ENCODE data around the gene RAB11FIP4. TPM values are rescaled to one million over a fixed set of nuclear protein-coding genes. Genes with fewer than 3 reads are reported as not detected.

RAB11FIP4 gene
- total and polyA plus RNA-seq, 3 donors from 2014 or later, result 44.3 to 104 (median 90.2) TPM

DNA sequence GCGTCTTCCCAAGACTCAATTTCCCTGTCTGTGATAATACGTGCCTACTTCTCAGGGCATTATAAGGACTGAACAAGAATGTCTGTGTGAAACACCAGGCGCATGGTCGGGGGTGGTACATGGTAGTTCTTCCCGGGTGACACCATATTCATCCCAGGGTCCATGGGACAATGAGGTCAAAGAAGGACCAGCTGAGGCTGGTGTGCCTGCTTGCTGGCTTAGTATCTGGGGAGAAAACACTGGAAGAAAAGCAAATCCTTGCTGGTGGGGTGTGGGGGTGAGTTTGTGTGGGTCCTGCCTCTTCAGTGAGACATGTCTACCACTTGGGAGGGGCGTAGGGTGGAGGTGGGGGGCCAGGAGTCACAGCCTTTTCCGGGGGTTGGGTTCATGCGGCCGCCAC, 174.2 kb downstream of the RAB11FIP4 start:
- H3K36me3 ChIP-seq (ENCODE audit: low read depth, missing control alignments), result no peaks in the 10 kb centered on the region
- H3K4me3 ChIP-seq, result no peak overlapping the region
- H3K9me3 ChIP-seq, result no peaks in the 10 kb centered on the region
- no peaks in the 10 kb centered on the region for H3K4me1 ChIP-seq
- no peak for DNase-seq
- H3K27ac ChIP-seq, result no peak overlapping the region
- H3K27me3 ChIP-seq, result no peaks in the 10 kb centered on the region
- intact Hi-C loops (cut with DNase I; ENCODE audit: low total_unique reads), result no loop called here
- WGBS, 2 donors, result 91 to 93% methylated on average over 9 of the region's 9 CpGs
- TF ChIP-seq, protein P1, sequence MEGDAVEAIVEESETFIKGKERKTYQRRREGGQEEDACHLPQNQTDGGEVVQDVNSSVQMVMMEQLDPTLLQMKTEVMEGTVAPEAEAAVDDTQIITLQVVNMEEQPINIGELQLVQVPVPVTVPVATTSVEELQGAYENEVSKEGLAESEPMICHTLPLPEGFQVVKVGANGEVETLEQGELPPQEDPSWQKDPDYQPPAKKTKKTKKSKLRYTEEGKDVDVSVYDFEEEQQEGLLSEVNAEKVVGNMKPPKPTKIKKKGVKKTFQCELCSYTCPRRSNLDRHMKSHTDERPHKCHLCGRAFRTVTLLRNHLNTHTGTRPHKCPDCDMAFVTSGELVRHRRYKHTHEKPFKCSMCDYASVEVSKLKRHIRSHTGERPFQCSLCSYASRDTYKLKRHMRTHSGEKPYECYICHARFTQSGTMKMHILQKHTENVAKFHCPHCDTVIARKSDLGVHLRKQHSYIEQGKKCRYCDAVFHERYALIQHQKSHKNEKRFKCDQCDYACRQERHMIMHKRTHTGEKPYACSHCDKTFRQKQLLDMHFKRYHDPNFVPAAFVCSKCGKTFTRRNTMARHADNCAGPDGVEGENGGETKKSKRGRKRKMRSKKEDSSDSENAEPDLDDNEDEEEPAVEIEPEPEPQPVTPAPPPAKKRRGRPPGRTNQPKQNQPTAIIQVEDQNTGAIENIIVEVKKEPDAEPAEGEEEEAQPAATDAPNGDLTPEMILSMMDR (IDR thresholded peaks at IDR 0.05), result no peak
- no peak for TF ChIP-seq POLR2A (IDR thresholded peaks at IDR 0.05)

DNA sequence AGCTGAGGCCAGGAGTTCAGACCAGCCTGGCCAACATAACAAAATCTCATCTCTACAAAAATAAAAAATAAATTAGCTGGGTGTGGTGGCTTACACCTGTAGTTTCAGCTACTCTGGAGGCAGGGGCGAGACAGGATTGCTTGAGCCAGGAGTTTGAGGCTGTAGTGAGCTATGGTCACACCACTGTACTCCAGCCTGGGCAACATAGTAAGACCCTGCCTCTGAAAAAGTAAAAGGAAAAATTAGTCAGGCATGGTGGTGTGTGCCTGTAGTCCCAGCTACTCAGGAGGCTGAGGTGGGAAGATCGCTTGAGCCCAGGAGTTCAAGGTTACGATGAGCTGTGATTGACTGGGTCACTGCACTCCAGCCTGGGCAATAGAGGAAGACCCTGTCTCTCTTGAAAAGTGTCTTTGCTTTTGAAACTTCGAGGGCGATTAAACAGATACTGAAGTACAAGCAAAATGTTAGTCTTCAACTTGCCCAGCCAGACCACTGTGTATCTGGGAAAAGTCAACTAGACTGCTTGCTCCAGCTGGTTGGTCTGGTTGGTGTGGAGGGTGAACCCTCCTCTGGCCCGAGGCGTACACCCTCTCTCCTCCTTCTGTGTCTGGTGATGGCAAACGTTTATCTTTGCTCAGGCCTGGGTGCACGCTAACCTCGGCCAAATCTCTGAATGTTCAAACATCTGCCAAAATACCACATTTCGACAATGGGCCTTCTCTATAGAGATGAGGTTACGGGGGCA, 174.9 kb downstream of the RAB11FIP4 start:
- TF ChIP-seq, protein P1 (IDR thresholded peaks at IDR 0.05), result no peak
- no peak for TF ChIP-seq POLR2A (IDR thresholded peaks at IDR 0.05)
- no peaks in the 10 kb centered on the region for H3K27me3 ChIP-seq
- H3K27ac ChIP-seq, result no peak overlapping the region
- intact Hi-C loops (cut with DNase I; ENCODE audit: low total_unique reads), result no loop called here
- 92 to 94% methylated on average over 12 of the region's 12 CpGs for WGBS, 2 donors
- no peaks in the 10 kb centered on the region for H3K9me3 ChIP-seq
- no peak for DNase-seq
- H3K4me1 ChIP-seq, result peaks cover 3% of the 10 kb centered on the region
- no peak overlapping the region for H3K4me3 ChIP-seq
- H3K36me3 ChIP-seq (ENCODE audit: low read depth, missing control alignments), result no peaks in the 10 kb centered on the region

DNA sequence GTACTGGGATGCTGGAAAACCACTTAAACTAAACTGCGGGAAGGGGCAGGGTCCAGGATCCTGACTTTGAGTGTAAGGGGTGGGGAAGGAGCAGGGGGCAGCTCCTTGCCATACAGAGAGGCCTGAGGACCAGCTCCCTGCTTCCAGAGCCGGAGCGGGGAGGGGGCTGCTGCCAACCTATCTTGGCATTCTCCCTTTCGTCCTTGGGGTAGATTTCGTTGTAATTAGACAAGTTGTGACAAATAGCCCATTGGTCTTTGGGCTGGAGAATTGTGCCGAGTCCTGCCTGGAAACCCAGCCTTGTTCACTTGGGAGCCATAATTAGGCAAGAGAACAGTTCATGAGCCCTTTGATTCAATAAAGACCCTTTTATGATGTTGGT, 175.5 kb downstream of the RAB11FIP4 start:
- DNase-seq, result no peak
- Histone ChIP-seq H3K36me3 (ENCODE audit: low read depth, missing control alignments) (no peaks in the 10 kb centered on the region), H3K4me1 (peaks cover 3% of the 10 kb centered on the region), H3K27me3 (no peaks in the 10 kb centered on the region), H3K9me3 (no peaks in the 10 kb centered on the region), H3K27ac (no peak overlapping the region), H3K4me3 (no peak overlapping the region)
- intact Hi-C loops (cut with DNase I; ENCODE audit: low total_unique reads), result no loop called here
- WGBS, 2 donors, result 95 to 96% methylated on average over 5 to 6 of the region's 6 CpGs
- TF ChIP-seq, protein P1 (IDR thresholded peaks at IDR 0.05), result no peak
- no peak for TF ChIP-seq POLR2A (IDR thresholded peaks at IDR 0.05)

DNA sequence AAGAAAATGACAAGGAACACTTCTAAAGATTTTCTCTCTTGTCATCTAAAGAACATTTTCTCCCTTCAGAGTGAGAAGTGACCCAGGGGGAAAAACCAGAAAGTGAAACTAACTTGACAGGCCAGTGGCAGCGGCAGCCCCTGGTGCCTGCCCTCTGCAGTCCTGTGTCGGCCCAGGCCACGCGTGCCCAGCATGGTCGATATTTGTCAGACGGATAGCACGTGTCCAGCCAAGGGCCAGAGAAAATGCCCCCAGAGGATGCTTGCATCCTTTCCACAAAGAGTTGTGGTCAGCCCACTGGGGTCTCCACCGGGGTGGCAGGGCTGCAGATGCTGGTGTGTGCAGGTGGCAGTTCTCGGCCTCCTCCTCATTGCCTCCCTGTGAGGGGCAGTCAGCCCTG, 176.6 kb downstream of the RAB11FIP4 start:
- DNase-seq, result no peak
- Histone ChIP-seq H3K4me3 (no peak overlapping the region), H3K4me1 (peaks cover 3% of the 10 kb centered on the region), H3K36me3 (ENCODE audit: low read depth, missing control alignments) (no peaks in the 10 kb centered on the region), H3K27ac (no peak overlapping the region), H3K9me3 (no peaks in the 10 kb centered on the region), H3K27me3 (no peaks in the 10 kb centered on the region)
- TF ChIP-seq POLR2A (IDR thresholded peaks at IDR 0.05), result no peak
- TF ChIP-seq, protein P1 (IDR thresholded peaks at IDR 0.05), result no peak
- WGBS, 2 donors, result 86 to 90% methylated on average over 8 to 9 of the region's 9 CpGs
- intact Hi-C loops (cut with DNase I; ENCODE audit: low total_unique reads), result no loop called here

DNA sequence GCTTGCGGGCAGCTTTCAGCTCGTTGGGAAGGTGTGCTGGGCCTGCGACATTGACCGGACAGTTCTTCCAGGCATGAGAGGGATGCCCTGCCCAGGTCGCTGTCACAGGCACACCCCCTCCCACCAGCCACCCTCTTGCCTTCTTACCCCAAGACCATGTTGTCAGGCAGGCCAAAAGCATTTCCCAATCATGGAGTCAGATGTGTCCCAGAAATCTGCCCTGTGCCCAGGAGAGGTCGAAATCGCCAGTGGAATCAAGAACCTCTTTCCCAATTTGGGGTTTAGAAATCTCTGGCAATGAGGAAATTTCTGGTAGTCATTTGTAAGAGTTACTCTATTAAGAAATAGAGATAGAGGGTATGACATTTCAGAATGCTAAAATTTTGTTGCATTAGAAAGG, 177.1 kb downstream of the RAB11FIP4 start:
- no peaks in the 10 kb centered on the region for H3K36me3 ChIP-seq (ENCODE audit: low read depth, missing control alignments)
- no peak overlapping the region for H3K4me3 ChIP-seq
- no peak overlapping the region for H3K27ac ChIP-seq
- intact Hi-C loops (cut with DNase I; ENCODE audit: low total_unique reads), result no loop called here
- no peaks in the 10 kb centered on the region for H3K27me3 ChIP-seq
- WGBS, 2 donors, result 89 to 97% methylated on average over 5 to 7 of the region's 7 CpGs
- no peaks in the 10 kb centered on the region for H3K9me3 ChIP-seq
- no peak for DNase-seq
- peaks cover 3% of the 10 kb centered on the region for H3K4me1 ChIP-seq
- TF ChIP-seq POLR2A (IDR thresholded peaks at IDR 0.05), result no peak
- TF ChIP-seq, protein P1 (IDR thresholded peaks at IDR 0.05), result no peak
